ENCODE measurements around the gene AATF. TPM values are rescaled to one million over a fixed set of nuclear protein-coding genes. Genes with fewer than 3 reads are reported as not detected.
A peak's percentile ranks its signal among the peaks of the same experiment; 100 is the strongest.

The AATF gene
- total RNA-seq, 2 experiments from 2014 or later: 67.1 to 71.6 TPM

GRCh38 chr17:37082311-37082860 lies 133.6 kb downstream of the AATF start:
- ATAC-seq (ENCODE audit: low read depth): no peak
- H3K4me3 Mint-ChIP-seq: no peak overlapping the region
- no peaks in the 10 kb centered on the region for H3K27me3 Mint-ChIP-seq
- DNase-seq: no peak
- no peak overlapping the region for H3K27ac Mint-ChIP-seq
- peaks cover 12% of the 10 kb centered on the region for H3K4me1 Mint-ChIP-seq
- H3K9me3 Mint-ChIP-seq: peaks cover 5% of the 10 kb centered on the region
- POLR2A ChIA-PET: no interaction called here
- H3K36me3 Mint-ChIP-seq: peaks cover 18% of the 10 kb centered on the region

GRCh38 chr17:37082985-37083384 lies 134.2 kb downstream of the AATF start:
- Mint-ChIP-seq H3K9me3 (peaks cover 5% of the 10 kb centered on the region), H3K27me3 (no peaks in the 10 kb centered on the region)
- ATAC-seq (ENCODE audit: low read depth): no peak

GRCh38 chr17:37083456-37083855 lies 134.7 kb downstream of the AATF start:
- POLR2A ChIA-PET: no interaction called here
- Mint-ChIP-seq H3K27me3 (no peaks in the 10 kb centered on the region), H3K36me3 (peaks cover 22% of the 10 kb centered on the region), H3K27ac (no peak overlapping the region), H3K4me1 (peaks cover 20% of the 10 kb centered on the region), H3K9me3 (peaks cover 5% of the 10 kb centered on the region), H3K4me3 (no peak overlapping the region)
- DNase-seq (no peak), ATAC-seq (ENCODE audit: low read depth) (no peak)

More at GRCh38 chr17:37082985-37083384, 134.2 kb downstream of the AATF start:
- peaks cover 22% of the 10 kb centered on the region for H3K36me3 Mint-ChIP-seq
- peaks cover 16% of the 10 kb centered on the region for H3K4me1 Mint-ChIP-seq
- POLR2A ChIA-PET: no interaction called here
- no peak for DNase-seq
- no peak overlapping the region for H3K4me3 Mint-ChIP-seq
- peak overlapping the region; percentile 45 for H3K27ac Mint-ChIP-seq

GRCh38 chr17:37084372-37084771 lies 135.6 kb downstream of the AATF start:
- Mint-ChIP-seq H3K36me3 (peaks cover 22% of the 10 kb centered on the region), H3K9me3 (peaks cover 4% of the 10 kb centered on the region), H3K27me3 (no peaks in the 10 kb centered on the region), H3K4me1 (peaks cover 29% of the 10 kb centered on the region), H3K4me3 (no peak overlapping the region), H3K27ac (no peak overlapping the region)
- ATAC-seq (ENCODE audit: low read depth) (no peak), DNase-seq (no peak)
- POLR2A ChIA-PET: interaction anchor here (0.6 to 0.8 kb wide), 2 partner anchors 136 to 429 kb away, joined by 3 read pairs; partner anchors contain the start of gene AATF

DNA sequence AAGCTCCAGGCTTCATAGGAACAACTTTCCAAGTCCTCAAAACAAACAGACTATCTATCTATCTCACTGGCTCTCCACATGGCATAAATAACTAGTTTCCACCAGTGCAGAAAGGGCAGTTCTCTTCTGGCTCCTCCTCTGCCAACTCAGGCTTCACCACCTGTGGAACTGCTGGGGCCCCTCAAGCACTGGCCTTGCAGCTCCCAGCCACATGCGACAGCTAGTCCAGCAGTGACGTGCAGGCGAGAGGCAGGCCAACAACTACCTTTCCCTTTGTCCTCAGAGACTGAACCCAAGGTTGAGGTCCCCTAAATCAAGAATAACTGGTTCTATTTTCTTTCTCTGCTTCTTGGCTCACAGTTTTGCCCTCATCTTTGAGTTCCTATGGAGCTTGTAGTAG lies 137.6 kb downstream of the AATF start:
- Mint-ChIP-seq H3K36me3 (peaks cover 25% of the 10 kb centered on the region), H3K27ac (no peak overlapping the region), H3K4me1 (peaks cover 44% of the 10 kb centered on the region), H3K9me3 (no peaks in the 10 kb centered on the region), H3K27me3 (no peaks in the 10 kb centered on the region), H3K4me3 (no peak overlapping the region)
- POLR2A ChIA-PET: no interaction called here
- no peak for ATAC-seq (ENCODE audit: low read depth)
- DNase-seq: no peak

- no peak for DNase-seq
- Mint-ChIP-seq H3K9me3 (no peaks in the 10 kb centered on the region), H3K36me3 (peaks cover 25% of the 10 kb centered on the region), H3K27ac (no peak overlapping the region), H3K4me1 (peaks cover 42% of the 10 kb centered on the region), H3K27me3 (no peaks in the 10 kb centered on the region), H3K4me3 (no peak overlapping the region)
- POLR2A ChIA-PET: interaction anchor here (0.6 kb wide), 2 partner anchors 84 to 551 kb away, joined by 5 read pairs; no protein-coding TSS in a partner anchor
- ATAC-seq (ENCODE audit: low read depth): no peak
Observed at GRCh38 chr17:37086948-37087347, 138.2 kb downstream of the AATF start.

DNA sequence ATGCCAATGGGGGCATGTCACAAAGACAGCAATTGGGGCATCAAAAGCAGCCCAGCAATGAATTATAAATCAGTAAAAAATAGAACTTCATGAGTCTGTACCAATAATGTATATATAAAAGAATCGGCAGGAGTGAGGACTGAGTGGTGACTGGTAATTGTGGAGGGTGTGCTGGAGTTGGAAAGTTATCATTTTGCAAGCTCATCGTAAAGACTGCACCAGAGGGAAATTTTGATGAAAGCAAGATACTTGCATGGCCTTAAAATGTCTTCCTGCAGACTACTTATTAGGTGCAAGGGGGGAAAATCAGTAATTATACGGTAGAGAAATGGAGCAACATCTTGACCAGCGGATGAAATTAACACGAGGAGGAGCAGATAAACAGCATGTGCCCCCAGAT lies 138.9 kb downstream of the AATF start:
- no peak overlapping the region for H3K4me3 Mint-ChIP-seq
- H3K36me3 Mint-ChIP-seq: peaks cover 25% of the 10 kb centered on the region
- H3K27ac Mint-ChIP-seq: no peak overlapping the region
- no peaks in the 10 kb centered on the region for H3K27me3 Mint-ChIP-seq
- no peak for DNase-seq
- POLR2A ChIA-PET: interaction anchor here (0.6 kb wide), 1 partner anchor 552 kb away, joined by 5 read pairs; no protein-coding TSS in a partner anchor
- ATAC-seq (ENCODE audit: low read depth): no peak
- H3K4me1 Mint-ChIP-seq: peaks cover 48% of the 10 kb centered on the region
- H3K9me3 Mint-ChIP-seq: no peaks in the 10 kb centered on the region

DNA sequence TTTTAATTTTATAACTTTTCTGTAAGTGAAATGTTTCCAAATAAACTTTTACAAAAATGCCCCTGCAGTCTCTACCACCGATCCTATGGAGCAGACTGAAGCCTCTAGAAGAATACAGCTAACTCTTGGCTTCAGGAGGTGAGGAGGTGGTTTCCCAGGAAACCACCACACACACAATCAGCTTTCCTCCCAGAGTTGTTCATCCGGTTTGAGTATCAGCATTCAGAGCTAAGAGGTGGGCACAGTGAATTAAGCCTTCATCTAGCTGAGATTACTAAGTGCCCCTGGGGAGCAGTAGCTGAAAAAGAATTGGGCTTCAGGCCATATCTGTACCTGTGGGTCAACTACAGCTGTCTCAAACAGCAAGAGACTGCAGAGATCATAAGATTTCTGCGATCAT lies 139.7 kb downstream of the AATF start:
- Mint-ChIP-seq H3K36me3 (peaks cover 29% of the 10 kb centered on the region), H3K9me3 (no peaks in the 10 kb centered on the region), H3K27ac (peak overlapping the region; percentile 19), H3K4me3 (peak overlapping the region; percentile 65), H3K4me1 (peaks cover 48% of the 10 kb centered on the region), H3K27me3 (no peaks in the 10 kb centered on the region)
- no peak for DNase-seq
- peak; percentile 49 for ATAC-seq (ENCODE audit: low read depth)
- POLR2A ChIA-PET: interaction anchor here (0.6 kb wide), 1 partner anchor 1638 kb away, joined by 3 read pairs; no protein-coding TSS in a partner anchor

DNA sequence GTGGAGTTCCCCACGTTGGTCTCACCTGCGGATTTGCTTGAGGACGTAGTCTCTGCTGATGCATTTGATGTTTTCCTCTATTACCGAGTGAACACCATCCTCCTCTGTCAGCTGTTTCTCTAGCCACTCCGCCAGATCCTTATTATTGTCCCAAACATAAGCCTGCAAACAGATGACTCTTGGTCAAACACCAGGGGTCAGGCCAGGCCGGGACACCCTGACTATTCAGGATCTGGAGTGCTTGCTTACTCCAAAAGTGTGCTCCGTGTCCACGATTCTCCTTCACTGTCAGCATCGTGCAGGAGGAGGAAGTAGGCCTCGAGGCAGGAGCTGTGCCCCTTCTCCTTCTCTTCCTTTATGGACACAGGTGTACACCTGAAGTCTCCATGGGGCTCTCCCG lies 140.2 kb downstream of the AATF start:
- Mint-ChIP-seq H3K9me3 (no peaks in the 10 kb centered on the region), H3K4me1 (peaks cover 48% of the 10 kb centered on the region), H3K36me3 (peaks cover 30% of the 10 kb centered on the region), H3K27ac (peak overlapping the region; percentile 91), H3K27me3 (no peaks in the 10 kb centered on the region), H3K4me3 (peak overlapping the region; percentile 65)
- ATAC-seq (ENCODE audit: low read depth) (no peak), DNase-seq (no peak)
- POLR2A ChIA-PET: interaction anchor here (0.8 to 1.4 kb wide), 2 partner anchors 7 to 29 kb away, joined by 3 to 4 read pairs; no protein-coding TSS in a partner anchor

- H3K36me3 Mint-ChIP-seq: peaks cover 33% of the 10 kb centered on the region
- H3K4me3 Mint-ChIP-seq: peak overlapping the region; percentile 68
- H3K27me3 Mint-ChIP-seq: no peaks in the 10 kb centered on the region
- no peaks in the 10 kb centered on the region for H3K9me3 Mint-ChIP-seq
- POLR2A ChIA-PET: interaction anchor here (0.6 to 1.4 kb wide), 4 partner anchors 8 to 141 kb away, joined by 3 to 4 read pairs (median 3); partner anchors contain the start of gene AATF
- ATAC-seq (ENCODE audit: low read depth) (peak; percentile 96), DNase-seq (peak; percentile 41)
- H3K4me1 Mint-ChIP-seq: peaks cover 54% of the 10 kb centered on the region
- peak overlapping the region; percentile 91 for H3K27ac Mint-ChIP-seq
Observed at GRCh38 chr17:37089956-37090355, 141.2 kb downstream of the AATF start.

- POLR2A ChIA-PET: interaction anchor here (1.1 kb wide), 1 partner anchor 142 kb away, joined by 3 read pairs; the partner anchor contains the start of gene AATF
- Mint-ChIP-seq H3K27me3 (no peaks in the 10 kb centered on the region), H3K4me3 (no peak overlapping the region), H3K4me1 (peaks cover 51% of the 10 kb centered on the region), H3K36me3 (peaks cover 29% of the 10 kb centered on the region), H3K27ac (peak overlapping the region; percentile 91), H3K9me3 (no peaks in the 10 kb centered on the region)
- DNase-seq (no peak), ATAC-seq (ENCODE audit: low read depth) (no peak)
Observed at GRCh38 chr17:37090941-37091340, 142.2 kb downstream of the AATF start.

GRCh38 chr17:37092071-37092470 lies 143.3 kb downstream of the AATF start:
- H3K27me3 Mint-ChIP-seq: no peaks in the 10 kb centered on the region
- peaks cover 50% of the 10 kb centered on the region for H3K4me1 Mint-ChIP-seq
- H3K4me3 Mint-ChIP-seq: no peak overlapping the region
- POLR2A ChIA-PET: interaction anchor here (0.7 kb wide), 1 partner anchor 11 kb away, joined by 3 read pairs; no protein-coding TSS in a partner anchor
- H3K9me3 Mint-ChIP-seq: no peaks in the 10 kb centered on the region
- peaks cover 30% of the 10 kb centered on the region for H3K36me3 Mint-ChIP-seq
- ATAC-seq (ENCODE audit: low read depth): no peak
- H3K27ac Mint-ChIP-seq: no peak overlapping the region
- DNase-seq: no peak

- H3K9me3 Mint-ChIP-seq: no peaks in the 10 kb centered on the region
- H3K36me3 Mint-ChIP-seq: peaks cover 26% of the 10 kb centered on the region
- H3K27me3 Mint-ChIP-seq: no peaks in the 10 kb centered on the region
- no peak overlapping the region for H3K4me3 Mint-ChIP-seq
- no peak for ATAC-seq (ENCODE audit: low read depth)
- H3K4me1 Mint-ChIP-seq: peaks cover 46% of the 10 kb centered on the region
- POLR2A ChIA-PET: no interaction called here
- H3K27ac Mint-ChIP-seq: no peak overlapping the region
- DNase-seq: no peak
Observed at GRCh38 chr17:37092701-37093100, 143.9 kb downstream of the AATF start.

DNA sequence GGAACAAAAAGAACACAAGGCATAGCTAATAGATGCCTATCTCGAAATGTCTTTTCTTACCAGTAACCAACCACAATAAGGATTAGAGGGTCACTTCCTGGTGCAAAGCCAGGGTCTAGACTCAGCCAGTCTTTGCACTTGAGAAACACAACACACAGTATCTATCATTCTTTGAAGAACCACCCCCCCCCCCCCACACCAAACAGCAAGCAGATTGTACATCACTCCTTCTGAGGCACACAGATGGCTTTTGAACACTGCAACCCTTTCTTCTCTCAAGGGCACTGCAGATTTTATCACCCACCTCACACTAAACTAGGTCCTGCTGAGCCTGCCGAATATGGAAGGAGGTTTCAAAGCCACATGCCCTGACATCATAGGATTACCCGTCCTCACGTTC lies 145.6 kb downstream of the AATF start:
- peaks cover 31% of the 10 kb centered on the region for H3K4me1 Mint-ChIP-seq
- POLR2A ChIA-PET: no interaction called here
- DNase-seq: no peak

More for the DNA sequence above, 145.6 kb downstream of the AATF start:
- Mint-ChIP-seq H3K9me3 (no peaks in the 10 kb centered on the region), H3K27me3 (no peaks in the 10 kb centered on the region), H3K4me3 (no peak overlapping the region), H3K27ac (no peak overlapping the region), H3K36me3 (peaks cover 28% of the 10 kb centered on the region)
- no peak for ATAC-seq (ENCODE audit: low read depth)

All from activated naive CD8-positive, alpha-beta T cell treated with anti-CD3 and anti-CD28 coated beads, Interleukin-2, amount 10 ng/mL, durations not matched to agents 7 days and 5 days (primary cell).